GM12874 (cell line): ENCODE data around the gene ITPRID1.

Experiments used
- CTCF ChIP-seq: IDR thresholded peaks from 2 replicates; pipeline ENCODE4 v1.5.1; 2011; ENCODE audit warnings: low read depth, mild to moderate bottlenecking, control low read depth, low read length, moderate library complexity; ENCODE audit not compliant: insufficient read depth

ITPRID1 gene

GRCh38 chr7:31513790-31514189, at the start of gene ITPRID1:
Gene ITPRID1, plus strand, starts transcription at chr7:31514090. Its CDS starts 38,935 bp downstream, at chr7:31553025.
- no peak for TF ChIP-seq CTCF

GRCh38 chr7:31464601-31465000, 49.3 kb upstream of the ITPRID1 start:
- TF ChIP-seq CTCF: no peak

- TF ChIP-seq CTCF: no peak
Observed at GRCh38 chr7:31465285-31465684, 48.6 kb upstream of the ITPRID1 start.

- no peak for TF ChIP-seq CTCF
Observed at GRCh38 chr7:31466036-31466435, 47.9 kb upstream of the ITPRID1 start.

- TF ChIP-seq CTCF: no peak
Observed at GRCh38 chr7:31475368-31475767, 38.5 kb upstream of the ITPRID1 start.

- no peak for TF ChIP-seq CTCF
Observed at GRCh38 chr7:31476073-31476745, 37.7 kb upstream of the ITPRID1 start.

- no peak for TF ChIP-seq CTCF
Observed at GRCh38 chr7:31476941-31477677, 36.8 kb upstream of the ITPRID1 start.
